Activated CD8-positive, alpha-beta T cell treated with anti-CD3 and anti-CD28 coated beads, Interleukin-2, amount 10 ng/mL, durations not matched to agents 7 days and 5 days (primary cell): ENCODE data around the gene TANK. TPM values are rescaled to one million over a fixed set of nuclear protein-coding genes. Genes with fewer than 3 reads are reported as not detected.
A peak's percentile ranks its signal among the peaks of the same experiment; 100 is the strongest.

Source experiments
- ATAC-seq: fragments of 150-1000 bp; cut with Tn5 transposase; one replicate; pipeline ENCODE4 v1.10.0; 2021; ENCODE audit warnings: moderate library complexity
- CTCF ChIA-PET: fragments of 350-600 bp; sonication (Branson Sonifier 250); formaldehyde crosslinking; loops from one replicate; lab custom pipeline; 2021; ENCODE audit warnings: antibody characterized with exemption; lab: Charles Lee
- POLR2A ChIA-PET: fragments of 350-600 bp; sonication (Branson Sonifier 250); formaldehyde crosslinking; loops from one replicate; lab custom pipeline; 2021; ENCODE audit warnings: antibody characterized with exemption; lab: Charles Lee
- DNase-seq: peaks from one replicate; pipeline ENCODE4 v3.0.0-alpha.2; 2020
- H3K27ac Mint-ChIP-seq: one replicate; pipeline ENCODE4 v1.8.0; 2021; ENCODE audit warnings: mild to moderate bottlenecking, mixed read lengths
- H3K27me3 Mint-ChIP-seq: one replicate; pipeline ENCODE4 v1.8.0; 2021; ENCODE audit warnings: low read depth, mixed read lengths
- H3K36me3 Mint-ChIP-seq: one replicate; pipeline ENCODE4 v1.8.0; 2021; ENCODE audit warnings: low read depth, mixed read lengths
- H3K4me1 Mint-ChIP-seq: one replicate; pipeline ENCODE4 v1.8.0; 2021; ENCODE audit warnings: low read depth, mixed read lengths
- H3K4me3 Mint-ChIP-seq: one replicate; pipeline ENCODE4 v1.8.0; 2021; ENCODE audit warnings: mild to moderate bottlenecking, mixed read lengths
- H3K9me3 Mint-ChIP-seq: one replicate; pipeline ENCODE4 v1.8.0; 2022; ENCODE audit warnings: mixed read lengths; ENCODE audit not compliant: insufficient read depth
- total RNA-seq, 2 experiments: library from RNA; stranded (reverse); gene quantifications; one replicate each; pipeline ENCODE4 v1.2.3, GENCODE V29; 2021

The TANK gene
- total RNA-seq, 2 experiments from 2014 or later, result 68.2 to 71.6 TPM

DNA sequence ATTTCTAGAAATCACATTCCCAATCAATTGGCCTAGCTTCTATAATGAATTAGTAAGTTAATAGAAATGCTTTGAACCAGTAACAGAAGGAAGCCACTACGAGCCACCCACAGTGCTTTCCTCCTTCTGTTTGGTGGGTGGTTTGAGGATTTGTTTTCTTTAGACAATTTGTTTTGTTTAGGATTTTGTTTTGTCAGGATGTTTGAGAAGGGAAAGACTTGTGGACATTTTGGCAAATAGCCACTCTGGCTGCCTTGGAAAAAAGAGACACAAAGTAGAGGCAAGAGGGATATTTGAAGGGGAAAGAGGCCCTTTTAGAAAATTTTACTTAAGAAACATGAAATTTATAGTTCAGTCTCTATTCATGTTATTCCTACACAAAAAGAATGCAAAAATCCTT is 47.7 kb downstream of the TANK start:
- H3K9me3 Mint-ChIP-seq, result no peaks in the 10 kb centered on the region
- H3K36me3 Mint-ChIP-seq, result peaks cover 48% of the 10 kb centered on the region
- DNase-seq (no peak), ATAC-seq (no peak)
- no peak overlapping the region for H3K4me3 Mint-ChIP-seq
- POLR2A ChIA-PET, result no interaction called here
- no peak overlapping the region for H3K27ac Mint-ChIP-seq
- CTCF ChIA-PET, result no interaction called here
- no peaks in the 10 kb centered on the region for H3K27me3 Mint-ChIP-seq
- no peaks in the 10 kb centered on the region for H3K4me1 Mint-ChIP-seq

DNA sequence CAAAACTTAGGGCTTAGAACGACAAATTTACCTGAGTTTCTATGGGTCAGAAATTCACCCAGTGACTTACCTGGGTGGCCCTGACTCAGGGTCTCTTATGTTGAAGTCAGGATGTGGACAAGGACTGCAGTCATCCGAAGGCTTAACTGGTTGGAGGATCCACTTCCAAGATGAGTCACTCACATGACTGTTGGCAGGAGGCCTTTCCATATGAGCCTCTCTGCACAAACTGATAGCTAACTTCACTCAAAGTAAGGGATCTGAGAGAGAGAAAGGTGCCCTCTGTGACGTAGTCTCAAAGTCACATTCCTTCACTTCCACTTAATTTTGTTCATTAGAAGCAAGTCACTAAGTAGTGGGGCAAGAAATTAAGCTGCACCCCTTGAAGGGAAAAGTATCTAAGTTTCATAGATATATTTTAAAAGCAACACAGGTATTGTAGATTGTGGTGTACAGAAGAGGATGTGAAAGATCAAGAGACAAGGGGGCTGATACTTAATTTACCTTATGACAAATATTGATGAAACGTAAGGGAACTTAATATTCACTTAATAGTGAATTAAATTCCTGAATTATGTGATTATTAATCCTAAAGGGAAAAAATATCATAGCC is 48.4 kb downstream of the TANK start:
- DNase-seq, result no peak
- CTCF ChIA-PET, result no interaction called here
- Mint-ChIP-seq H3K4me1 (no peaks in the 10 kb centered on the region), H3K27me3 (no peaks in the 10 kb centered on the region), H3K4me3 (no peak overlapping the region), H3K36me3 (peaks cover 54% of the 10 kb centered on the region), H3K9me3 (no peaks in the 10 kb centered on the region), H3K27ac (no peak overlapping the region)
- ATAC-seq, result no peak
- POLR2A ChIA-PET, result no interaction called here

DNA sequence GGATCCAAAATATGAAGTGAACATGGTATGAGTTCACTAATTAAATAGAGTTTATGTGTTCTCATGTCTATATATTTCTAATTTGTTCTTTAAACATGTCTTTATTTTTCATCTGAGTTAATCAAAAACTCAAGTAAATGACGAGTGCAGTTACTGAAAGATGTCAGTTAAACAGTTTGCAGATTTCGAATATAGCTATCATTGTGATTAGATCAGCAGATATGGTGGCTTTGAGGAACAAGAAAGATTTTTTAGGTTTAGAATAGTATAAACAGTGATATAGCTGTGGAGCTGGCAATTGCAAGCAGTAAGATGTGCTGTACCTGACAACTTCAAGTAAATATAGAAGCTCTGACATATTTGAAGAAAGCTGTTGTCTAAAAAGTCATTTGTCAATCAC is 49.7 kb downstream of the TANK start:
- peaks cover 3% of the 10 kb centered on the region for H3K4me1 Mint-ChIP-seq
- no peak for ATAC-seq
- no peak overlapping the region for H3K27ac Mint-ChIP-seq
- H3K4me3 Mint-ChIP-seq, result no peak overlapping the region
- no peak for DNase-seq
- H3K27me3 Mint-ChIP-seq, result no peaks in the 10 kb centered on the region
- peaks cover 56% of the 10 kb centered on the region for H3K36me3 Mint-ChIP-seq
- CTCF ChIA-PET, result no interaction called here
- no peaks in the 10 kb centered on the region for H3K9me3 Mint-ChIP-seq
- POLR2A ChIA-PET, result no interaction called here

DNA sequence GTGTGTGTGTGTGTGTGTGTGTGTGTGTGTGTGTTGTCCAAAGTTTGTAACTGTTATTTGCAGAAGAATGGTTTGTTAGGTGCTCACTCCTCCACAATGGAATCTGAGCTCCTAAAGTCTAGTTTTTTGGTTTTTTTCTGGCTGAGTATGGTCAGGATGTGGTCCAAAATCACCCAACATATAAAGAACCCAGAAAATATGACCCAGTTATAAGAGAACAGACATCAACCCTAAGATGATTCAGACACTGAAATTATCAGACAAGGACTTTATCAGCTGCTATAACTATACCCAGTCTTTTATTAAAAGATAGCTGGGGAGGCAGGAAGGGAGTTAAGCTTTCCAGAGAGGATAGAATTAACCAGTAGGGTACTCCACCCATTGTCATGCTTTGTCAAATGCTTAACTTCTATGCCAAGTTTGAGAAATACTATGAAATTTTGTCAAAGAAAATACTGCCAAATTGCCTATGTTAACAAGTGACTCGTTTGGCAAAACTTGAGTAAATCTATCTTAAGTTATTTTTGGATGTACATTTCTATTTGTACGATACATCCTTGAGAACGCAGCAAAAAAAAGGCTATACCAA is 57.5 kb downstream of the TANK start:
- peak; percentile 33 for ATAC-seq
- Mint-ChIP-seq H3K27ac (no peak overlapping the region), H3K36me3 (peaks cover 37% of the 10 kb centered on the region), H3K27me3 (no peaks in the 10 kb centered on the region), H3K9me3 (no peaks in the 10 kb centered on the region), H3K4me1 (peaks cover 28% of the 10 kb centered on the region), H3K4me3 (no peak overlapping the region)
- no peak for DNase-seq
- ChIA-PET CTCF (interaction anchor here (0.6 to 3.3 kb wide), 6 partner anchors 14 to 154 kb away, joined by 3 to 13 read pairs (median 5); no protein-coding TSS in a partner anchor), POLR2A (interaction anchor here (0.6 kb wide), 1 partner anchor 196 kb away, joined by 4 read pairs; no protein-coding TSS in a partner anchor)

DNA sequence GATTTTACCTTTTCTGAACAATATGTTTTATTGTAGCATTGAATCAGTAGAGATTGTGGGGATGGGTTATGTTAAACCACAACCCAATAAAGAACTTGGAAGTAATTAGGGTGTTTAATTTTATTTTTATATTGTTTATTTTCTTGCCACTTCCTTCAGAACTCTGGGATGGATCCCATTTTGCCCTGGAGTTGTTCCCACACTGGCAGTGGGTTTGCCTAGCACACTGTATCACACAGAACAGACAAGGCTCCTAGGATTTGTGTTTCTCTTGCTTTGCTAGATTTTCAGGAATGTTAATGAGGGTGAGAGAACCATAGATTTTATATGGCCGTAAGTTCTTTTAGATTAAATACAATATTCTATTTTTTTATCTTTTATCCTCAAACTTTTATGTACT is 59.0 kb downstream of the TANK start:
- H3K9me3 Mint-ChIP-seq, result no peaks in the 10 kb centered on the region
- peaks cover 28% of the 10 kb centered on the region for H3K4me1 Mint-ChIP-seq
- CTCF ChIA-PET, result interaction anchor here (1.0 to 3.3 kb wide), 3 partner anchors 18 to 156 kb away, joined by 3 to 13 read pairs (median 6); no protein-coding TSS in a partner anchor

DNA sequence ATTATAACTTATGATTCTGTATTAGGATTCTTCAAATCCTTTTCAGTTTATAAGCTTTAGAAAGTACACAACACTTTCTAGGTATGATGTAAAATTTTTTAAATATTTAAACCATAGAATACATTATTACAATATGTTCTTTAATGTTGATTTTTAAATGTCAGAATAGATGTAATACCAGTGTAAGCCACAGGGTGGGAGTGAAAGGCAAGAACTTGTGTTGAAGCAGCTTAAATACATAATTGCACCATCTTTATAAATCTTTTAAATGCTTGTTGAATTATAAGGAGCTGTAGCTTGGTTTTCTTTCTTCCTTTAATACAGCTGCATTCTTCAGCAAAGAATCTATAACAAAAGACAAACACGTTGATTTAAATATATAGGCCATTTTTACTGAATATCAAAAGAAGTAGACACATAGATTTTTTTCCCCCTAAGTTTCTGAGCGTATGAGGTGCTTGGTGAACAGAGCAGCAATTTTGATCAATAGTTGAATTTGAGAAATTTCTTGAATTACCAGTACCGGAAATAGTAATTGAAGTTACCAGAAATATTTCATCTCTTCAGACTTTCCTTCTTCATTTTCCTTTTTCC is 63.0 kb downstream of the TANK start:
- Mint-ChIP-seq H3K9me3 (no peaks in the 10 kb centered on the region), H3K4me1 (peaks cover 2% of the 10 kb centered on the region), H3K4me3 (no peak overlapping the region), H3K36me3 (peaks cover 25% of the 10 kb centered on the region), H3K27me3 (no peaks in the 10 kb centered on the region), H3K27ac (no peak overlapping the region)
- POLR2A ChIA-PET, result no interaction called here
- CTCF ChIA-PET, result interaction anchor here (0.9 to 2.4 kb wide), 20 partner anchors 7 to 193 kb away, joined by 3 to 20 read pairs (median 4); partner anchors contain the start of gene TBR1
- ATAC-seq, result no peak
- DNase-seq, result peak; percentile 39

More for the DNA sequence above, 59.0 kb downstream of the TANK start:
- peaks cover 22% of the 10 kb centered on the region for H3K36me3 Mint-ChIP-seq
- ATAC-seq, result no peak
- no peaks in the 10 kb centered on the region for H3K27me3 Mint-ChIP-seq
- no peak overlapping the region for H3K27ac Mint-ChIP-seq
- POLR2A ChIA-PET, result no interaction called here
- no peak overlapping the region for H3K4me3 Mint-ChIP-seq
- DNase-seq, result no peak

DNA sequence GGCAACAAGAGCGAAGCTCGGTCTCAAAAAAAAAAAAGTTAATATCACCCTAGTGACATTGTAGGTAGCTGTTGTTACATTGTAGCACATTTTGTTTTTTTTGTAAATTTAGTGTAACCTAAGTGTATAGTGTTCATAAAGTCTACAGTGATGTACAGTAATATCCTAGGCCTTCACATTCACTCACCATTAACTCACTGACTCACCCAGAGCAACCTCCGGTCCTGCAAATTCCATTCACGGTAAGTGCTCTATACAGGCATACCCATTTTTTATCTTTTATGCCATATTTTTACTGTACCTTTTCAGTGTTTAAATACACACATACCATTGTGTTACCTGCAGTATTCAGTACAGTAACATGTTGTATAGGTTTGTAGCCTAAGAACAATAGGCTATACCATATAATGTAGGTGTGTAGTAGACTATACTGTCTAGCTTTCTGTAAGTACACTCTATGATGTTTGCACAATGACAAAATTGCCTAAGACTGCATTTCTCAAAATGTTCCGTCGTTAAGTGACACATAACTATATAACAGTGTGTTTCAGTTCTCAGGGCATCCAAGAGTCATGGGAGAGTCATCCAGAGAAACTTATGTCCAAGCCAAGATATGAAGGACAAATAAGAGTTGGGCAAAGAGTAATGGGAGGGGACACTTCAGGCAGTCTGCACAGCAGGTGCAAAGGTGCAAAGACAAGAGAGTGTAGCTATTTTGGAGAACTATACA is 68.4 kb downstream of the TANK start:
- CTCF ChIA-PET, result no interaction called here
- Mint-ChIP-seq H3K27me3 (no peaks in the 10 kb centered on the region), H3K4me3 (no peak overlapping the region), H3K9me3 (no peaks in the 10 kb centered on the region), H3K27ac (no peak overlapping the region), H3K4me1 (no peaks in the 10 kb centered on the region), H3K36me3 (peaks cover 35% of the 10 kb centered on the region)
- POLR2A ChIA-PET, result interaction anchor here (0.6 kb wide), 1 partner anchor 61 kb away, joined by 9 read pairs; no protein-coding TSS in a partner anchor
- ATAC-seq (no peak), DNase-seq (no peak)

DNA sequence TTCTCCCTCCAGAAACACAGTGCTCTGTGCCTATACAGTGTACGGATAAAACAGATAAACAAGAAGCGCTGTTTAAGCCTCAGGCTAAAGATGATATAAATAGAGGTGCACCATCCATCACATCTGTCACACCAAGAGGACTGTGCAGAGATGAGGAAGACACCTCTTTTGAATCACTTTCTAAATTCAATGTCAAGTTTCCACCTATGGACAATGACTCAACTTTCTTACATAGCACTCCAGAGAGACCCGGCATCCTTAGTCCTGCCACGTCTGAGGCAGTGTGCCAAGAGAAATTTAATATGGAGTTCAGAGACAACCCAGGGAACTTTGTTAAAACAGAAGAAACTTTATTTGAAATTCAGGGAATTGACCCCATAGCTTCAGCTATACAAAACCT is 70.7 kb downstream of the TANK start:
- POLR2A ChIA-PET, result no interaction called here
- no peak for DNase-seq
- H3K4me3 Mint-ChIP-seq, result no peak overlapping the region
- H3K27me3 Mint-ChIP-seq, result no peaks in the 10 kb centered on the region
- no peak overlapping the region for H3K27ac Mint-ChIP-seq
- peaks cover 2% of the 10 kb centered on the region for H3K4me1 Mint-ChIP-seq
- H3K9me3 Mint-ChIP-seq, result no peaks in the 10 kb centered on the region
- CTCF ChIA-PET, result interaction anchor here (2.9 kb wide), 1 partner anchor 8 kb away, joined by 20 read pairs; no protein-coding TSS in a partner anchor
- ATAC-seq, result no peak
- peaks cover 35% of the 10 kb centered on the region for H3K36me3 Mint-ChIP-seq

DNA sequence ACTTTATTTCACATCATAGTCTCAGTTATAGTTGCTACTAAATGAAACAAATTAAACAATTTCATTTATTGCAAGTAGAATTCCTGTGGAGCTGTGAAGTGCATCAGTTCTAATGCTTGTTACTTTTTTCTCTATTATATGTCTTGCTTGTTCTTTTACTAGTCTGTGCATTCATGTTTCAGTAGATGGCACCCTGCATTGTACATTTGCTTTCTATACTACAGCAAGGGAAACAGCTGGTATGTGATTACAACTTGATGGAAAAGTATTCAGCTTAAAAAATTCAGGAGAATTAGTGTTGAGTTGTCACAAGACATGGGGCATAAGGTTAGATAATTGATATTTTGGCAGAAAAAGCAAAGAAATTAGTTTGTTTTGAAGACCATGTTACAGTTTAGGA is 72.3 kb downstream of the TANK start:
- Mint-ChIP-seq H3K9me3 (no peaks in the 10 kb centered on the region), H3K4me3 (no peak overlapping the region), H3K4me1 (peaks cover 14% of the 10 kb centered on the region), H3K27me3 (no peaks in the 10 kb centered on the region), H3K36me3 (peaks cover 40% of the 10 kb centered on the region), H3K27ac (no peak overlapping the region)
- no peak for ATAC-seq
- DNase-seq, result no peak
- ChIA-PET CTCF (interaction anchor here (0.9 to 2.9 kb wide), 7 partner anchors 9 to 169 kb away, joined by 3 to 20 read pairs (median 3); no protein-coding TSS in a partner anchor), POLR2A (interaction anchor here (0.8 kb wide), 1 partner anchor 11 kb away, joined by 4 read pairs; no protein-coding TSS in a partner anchor)

DNA sequence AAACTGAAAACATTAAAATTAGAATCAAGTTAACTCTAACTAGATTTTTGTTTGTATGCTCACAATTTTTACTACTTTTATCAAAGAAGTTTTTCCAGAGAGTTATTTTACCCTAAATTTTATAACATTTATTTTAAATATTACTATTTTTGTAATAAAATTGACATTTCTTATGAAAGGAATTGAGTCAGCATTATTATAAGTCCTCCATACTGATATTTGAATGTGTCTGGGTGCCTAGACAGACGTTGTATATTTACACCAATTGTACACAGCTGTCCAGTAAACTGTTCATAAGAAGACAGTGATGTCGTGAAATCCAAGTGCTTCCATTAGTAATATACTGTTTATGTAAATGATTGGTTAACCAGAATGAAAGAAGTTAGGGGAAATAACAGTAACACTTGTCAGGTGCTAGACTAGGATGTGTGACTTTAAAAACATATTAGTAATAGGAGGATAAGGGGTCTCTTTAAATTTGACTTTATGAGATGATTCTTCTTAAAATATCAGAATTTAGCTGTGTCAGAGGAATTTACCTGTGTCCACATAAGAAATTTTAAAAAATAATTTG is 73.7 kb downstream of the TANK start:
- Mint-ChIP-seq H3K27ac (no peak overlapping the region), H3K4me1 (peaks cover 23% of the 10 kb centered on the region)

DNA sequence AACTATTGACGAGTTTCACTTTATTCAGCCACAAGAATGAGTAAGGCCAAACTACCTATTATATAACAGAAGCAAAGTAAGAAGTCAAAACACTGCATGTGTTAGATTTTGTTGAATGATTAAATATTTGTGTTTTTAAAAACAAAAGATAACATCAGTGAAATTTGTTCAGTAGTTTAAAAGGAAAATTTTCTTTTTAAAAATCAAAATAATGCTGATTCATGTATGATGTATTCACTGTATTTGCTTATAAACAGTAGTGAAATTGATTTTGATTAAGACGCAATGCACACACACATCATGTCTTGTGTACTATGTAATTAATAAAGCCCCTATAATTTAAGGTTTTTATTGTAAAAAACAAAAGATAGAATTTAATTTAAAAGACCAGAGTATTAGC is 74.4 kb downstream of the TANK start:
- Mint-ChIP-seq H3K36me3 (peaks cover 23% of the 10 kb centered on the region), H3K9me3 (no peaks in the 10 kb centered on the region), H3K27me3 (peaks cover 4% of the 10 kb centered on the region), H3K27ac (no peak overlapping the region), H3K4me3 (no peak overlapping the region), H3K4me1 (peaks cover 23% of the 10 kb centered on the region)
- no peak for DNase-seq
- ChIA-PET POLR2A (no interaction called here), CTCF (interaction anchor here (1.9 kb wide), 1 partner anchor 19 kb away, joined by 5 read pairs; no protein-coding TSS in a partner anchor)
- ATAC-seq, result no peak

More for the DNA sequence above, 73.7 kb downstream of the TANK start:
- Mint-ChIP-seq H3K36me3 (peaks cover 27% of the 10 kb centered on the region), H3K9me3 (no peaks in the 10 kb centered on the region), H3K27me3 (peaks cover 4% of the 10 kb centered on the region), H3K4me3 (no peak overlapping the region)
- no peak for DNase-seq
- ChIA-PET POLR2A (no interaction called here), CTCF (interaction anchor here (1.9 kb wide), 1 partner anchor 19 kb away, joined by 5 read pairs; no protein-coding TSS in a partner anchor)
- ATAC-seq, result no peak
